GM12873 (cell line): ENCODE results near the gene KPNA6.

ENCODE experiments used
- CTCF ChIP-seq: IDR thresholded peaks from 2 replicates; pipeline ENCODE4 v1.5.1; 2012; ENCODE audit warnings: low read depth, mild to moderate bottlenecking, moderate library complexity, low read length, control low read depth; ENCODE audit not compliant: insufficient read depth; ENCODE audit errors: missing control alignments

The KPNA6 gene

GRCh38 chr1:32071758-32072621, 35.9 kb upstream of the KPNA6 start:
- no peak for TF ChIP-seq CTCF

- TF ChIP-seq CTCF: no peak
These were observed 35.1 kb upstream of the KPNA6 start, which contains the start of gene TMEM39B for GRCh38 chr1:32072622-32073298. TSS of gene TMEM39B (plus strand) at chr1:32072939. CDS start at chr1:32073048, 109 bp downstream.

GRCh38 chr1:32073299-32074229, 34.3 kb upstream of the KPNA6 start:
- TF ChIP-seq CTCF: peak; percentile 25

GRCh38 chr1:32074841-32075240, 33.0 kb upstream of the KPNA6 start:
- no peak for TF ChIP-seq CTCF

- no peak for TF ChIP-seq CTCF
These were observed 30.4 kb upstream of the KPNA6 start for GRCh38 chr1:32077451-32077850.

GRCh38 chr1:32082022-32082421, 25.8 kb upstream of the KPNA6 start:
- TF ChIP-seq CTCF: no peak
